Stimulated activated CD8-positive, alpha-beta memory T cell treated with anti-CD3 and anti-CD28 coated beads, Interleukin-4, amount 100 ng/mL, for 1 hour (primary cell): Measurements from ENCODE around the gene CHAF1B.

Source experiments
- DNase-seq, 2 donors: peaks; one replicate each; pipeline ENCODE4 v3.0.0-alpha.2; 2020; ENCODE audit warnings: low read depth in 2 of 2, low spot score in 1 of 2

CHAF1B gene

GRCh38 chr21:36461277-36461917 is 76.2 kb downstream of the CHAF1B start:
- no peak for DNase-seq

GRCh38 chr21:36461918-36462486 is 76.8 kb downstream of the CHAF1B start:
- DNase-seq, result no peak

- no peak for DNase-seq
Observed at GRCh38 chr21:36463204-36463603, 78.0 kb downstream of the CHAF1B start.

GRCh38 chr21:36463991-36464390 is 78.8 kb downstream of the CHAF1B start:
- DNase-seq, result no peak

- no peak for DNase-seq
Observed at GRCh38 chr21:36464590-36464989, 79.4 kb downstream of the CHAF1B start.

- DNase-seq, result no peak
Observed at GRCh38 chr21:36465478-36465877, 80.3 kb downstream of the CHAF1B start.

GRCh38 chr21:36466061-36466511 is 80.9 kb downstream of the CHAF1B start:
- DNase-seq, result no peak
